GM12872 (cell line): Measurements from ENCODE around the gene MAPK8IP1.

Experiments
- TF ChIP-seq, protein P1 (sequence below): IDR thresholded peaks from 3 replicates; pipeline ENCODE4 v1.5.1; 2011; ENCODE audit warnings: low read depth, mild to moderate bottlenecking, low read length, moderate library complexity; ENCODE audit not compliant: insufficient read depth

Gene MAPK8IP1

DNA sequence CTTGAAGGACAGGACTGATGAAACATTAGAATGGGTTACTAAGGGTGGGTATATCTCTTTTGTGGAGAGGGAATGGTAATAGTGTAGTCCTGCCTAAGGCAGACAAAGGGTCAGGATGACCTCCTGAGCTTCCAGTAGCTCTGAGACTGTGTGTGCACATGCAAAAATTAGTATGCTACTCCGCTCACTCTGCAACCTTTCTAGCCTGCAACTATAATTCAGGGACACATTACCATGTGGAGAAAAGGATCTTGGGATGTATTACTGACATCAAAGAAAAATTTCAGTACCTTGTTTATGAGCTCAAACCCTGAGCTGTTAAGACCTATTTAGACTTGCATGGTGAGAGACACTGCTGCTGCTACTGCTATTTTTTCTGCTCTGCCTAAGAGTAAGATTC lies 62.4 kb downstream of the MAPK8IP1 start:
- TF ChIP-seq, protein P1, sequence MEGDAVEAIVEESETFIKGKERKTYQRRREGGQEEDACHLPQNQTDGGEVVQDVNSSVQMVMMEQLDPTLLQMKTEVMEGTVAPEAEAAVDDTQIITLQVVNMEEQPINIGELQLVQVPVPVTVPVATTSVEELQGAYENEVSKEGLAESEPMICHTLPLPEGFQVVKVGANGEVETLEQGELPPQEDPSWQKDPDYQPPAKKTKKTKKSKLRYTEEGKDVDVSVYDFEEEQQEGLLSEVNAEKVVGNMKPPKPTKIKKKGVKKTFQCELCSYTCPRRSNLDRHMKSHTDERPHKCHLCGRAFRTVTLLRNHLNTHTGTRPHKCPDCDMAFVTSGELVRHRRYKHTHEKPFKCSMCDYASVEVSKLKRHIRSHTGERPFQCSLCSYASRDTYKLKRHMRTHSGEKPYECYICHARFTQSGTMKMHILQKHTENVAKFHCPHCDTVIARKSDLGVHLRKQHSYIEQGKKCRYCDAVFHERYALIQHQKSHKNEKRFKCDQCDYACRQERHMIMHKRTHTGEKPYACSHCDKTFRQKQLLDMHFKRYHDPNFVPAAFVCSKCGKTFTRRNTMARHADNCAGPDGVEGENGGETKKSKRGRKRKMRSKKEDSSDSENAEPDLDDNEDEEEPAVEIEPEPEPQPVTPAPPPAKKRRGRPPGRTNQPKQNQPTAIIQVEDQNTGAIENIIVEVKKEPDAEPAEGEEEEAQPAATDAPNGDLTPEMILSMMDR, result no peak

DNA sequence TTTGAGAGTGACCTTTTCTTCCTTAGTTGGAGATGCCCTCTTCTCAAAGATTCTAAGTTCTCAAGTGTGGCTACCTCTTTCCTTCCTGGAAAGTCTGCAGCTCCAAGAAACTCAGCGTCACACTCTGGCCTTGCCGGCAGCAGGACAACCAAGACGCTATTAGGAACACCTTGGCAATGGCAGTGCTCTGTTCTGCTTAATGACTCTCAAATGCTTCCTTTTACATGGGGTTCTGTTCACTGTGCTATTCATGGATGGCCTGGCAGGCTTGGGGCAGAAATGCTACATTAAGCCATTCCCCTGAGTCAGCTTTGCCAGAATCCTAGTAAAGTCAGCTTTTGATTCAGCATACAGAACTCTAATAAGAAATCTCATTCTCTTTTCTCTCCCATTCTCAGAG lies 62.9 kb downstream of the MAPK8IP1 start:
- TF ChIP-seq, protein P1, result no peak

DNA sequence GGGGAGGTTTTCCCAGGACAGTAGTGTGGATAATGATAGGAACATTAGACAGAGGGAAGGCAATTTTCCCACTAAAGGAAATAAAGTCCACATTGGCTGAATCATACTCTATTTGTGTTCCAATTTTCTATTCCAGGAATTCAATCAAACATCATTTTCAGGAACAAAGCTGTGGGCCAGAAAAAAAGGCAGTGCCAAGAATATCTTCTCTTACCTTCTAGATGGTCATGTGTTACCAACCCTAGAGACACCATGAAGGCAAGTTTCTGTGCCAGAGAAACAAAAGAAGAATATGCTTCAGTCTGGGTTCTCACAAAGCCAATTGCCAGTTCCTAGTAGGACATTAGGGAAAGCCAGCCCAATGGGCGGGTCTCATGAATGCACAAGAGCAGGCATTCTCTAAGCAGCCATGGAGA lies 64.5 kb downstream of the MAPK8IP1 start:
- TF ChIP-seq, protein P1, result no peak
